Esophagus mucosa (tissue), 1 donor: ENCODE results near the gene JAG1. TPM values are rescaled to one million over a fixed set of nuclear protein-coding genes. Genes with fewer than 3 reads are reported as not detected.

ENCODE experiments used
- ATAC-seq: fragments of 200-7000 bp; cut with Tn5 transposase; one replicate; pipeline ENCODE4 v1.9.1; 2020
- total RNA-seq: library from RNA; stranded (reverse); gene quantifications from one replicate; pipeline ENCODE4 v1.2.4, GENCODE V29; 2023
- donor health status: DM: yes; HTN: yes; CAD: no.

Gene JAG1
- total RNA-seq: 118 TPM

DNA sequence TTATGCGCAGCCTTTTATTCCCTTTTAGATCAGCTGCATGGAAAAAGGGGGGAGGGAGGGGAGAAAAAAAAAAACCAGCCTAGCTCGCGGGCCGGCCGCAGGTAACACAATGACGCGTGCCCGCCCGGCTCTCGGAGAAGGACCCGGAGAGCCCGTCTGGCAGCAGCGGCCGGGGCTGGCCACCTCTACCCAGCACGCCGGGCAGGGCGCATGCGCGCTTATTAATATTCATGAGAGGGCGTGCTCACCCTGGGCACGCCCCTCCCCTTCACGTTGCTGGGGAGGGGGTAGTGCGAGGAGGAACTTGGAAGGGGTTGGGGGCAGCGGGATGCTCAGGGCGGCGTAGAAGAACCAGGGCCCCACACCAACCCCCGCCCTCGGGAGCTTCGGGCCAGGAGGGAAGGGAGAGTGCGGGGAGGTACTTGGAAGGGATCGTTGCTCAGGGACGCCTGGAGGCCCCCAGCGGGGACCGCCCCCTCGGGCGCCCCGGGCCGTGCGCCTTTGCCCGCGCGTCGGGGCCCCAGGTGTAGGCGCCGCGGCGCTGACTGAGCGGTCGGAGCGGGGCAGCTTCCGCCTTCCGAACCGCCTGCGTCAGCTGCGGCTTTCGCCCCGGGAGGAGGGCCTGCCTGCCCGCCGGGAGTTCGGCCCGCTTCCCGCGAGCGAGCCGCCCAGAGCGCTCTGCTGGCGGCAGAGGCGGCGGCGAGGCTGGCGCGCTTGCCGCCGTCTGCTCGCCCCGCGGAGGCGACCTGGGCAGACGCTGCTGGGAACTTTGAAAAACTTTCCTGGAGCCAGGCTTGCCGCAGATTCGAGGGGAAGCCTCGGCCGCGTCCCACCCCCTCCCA is at the start of gene JAG1:
TSS of gene JAG1 (minus strand) at position 158 of the 842 bp plus-strand sequence. CDS start 469 bp downstream, outside the sequence.
- ATAC-seq: peak; percentile 84

DNA sequence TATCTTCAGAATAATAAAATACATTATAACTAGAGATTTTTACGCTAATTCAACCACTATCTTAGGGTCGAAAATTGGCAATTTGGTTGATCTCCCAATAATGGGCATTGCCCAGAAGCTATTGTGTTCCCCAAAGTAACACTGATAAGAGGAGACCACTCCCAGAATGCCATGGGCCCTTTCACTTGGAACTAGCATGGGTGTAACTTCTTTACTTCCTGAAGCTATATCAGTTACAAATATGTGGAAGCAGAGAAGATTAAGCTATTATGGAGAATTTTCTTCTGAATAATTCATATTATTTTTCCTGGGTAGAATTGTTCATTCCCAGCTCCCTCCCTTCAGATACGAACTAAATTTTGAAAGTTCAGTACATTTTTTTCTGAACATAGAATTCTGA is 48.2 kb upstream of the JAG1 start:
- no peak for ATAC-seq

DNA sequence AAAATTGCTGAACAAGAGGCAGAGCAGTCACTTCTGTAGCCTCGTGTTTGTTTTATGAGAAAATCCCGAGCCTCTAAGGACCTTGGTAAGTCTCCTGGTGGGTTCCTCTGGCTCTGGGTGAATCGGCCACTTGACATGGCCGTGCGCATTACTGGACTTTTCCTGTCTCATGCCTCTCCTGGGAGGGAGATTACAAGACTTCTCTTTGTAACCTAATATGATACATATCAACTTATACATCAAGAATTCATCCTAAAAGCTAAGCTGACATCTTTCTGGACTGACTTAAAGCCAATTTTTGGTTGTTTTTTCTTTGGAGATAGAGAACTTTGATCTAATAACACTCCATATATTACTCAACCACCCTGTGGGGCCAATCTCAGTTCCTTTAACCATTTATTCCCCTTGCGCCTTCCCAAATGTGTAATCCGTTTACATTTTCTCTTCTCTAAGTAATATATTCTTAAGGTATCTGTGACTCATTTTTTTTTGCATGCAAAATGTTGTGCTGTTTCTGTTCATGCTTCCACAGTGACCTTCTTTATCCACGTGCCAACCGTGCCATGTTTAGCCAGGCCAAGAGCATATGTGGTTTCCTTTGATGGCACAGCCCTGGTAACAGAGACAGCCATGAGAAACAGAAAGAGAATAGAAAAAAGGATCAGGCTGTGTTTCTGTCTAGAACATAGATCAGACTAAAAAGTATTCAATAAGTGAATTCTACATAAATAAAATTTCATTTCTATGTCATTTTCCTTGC is 47.5 kb upstream of the JAG1 start:
- no peak for ATAC-seq

DNA sequence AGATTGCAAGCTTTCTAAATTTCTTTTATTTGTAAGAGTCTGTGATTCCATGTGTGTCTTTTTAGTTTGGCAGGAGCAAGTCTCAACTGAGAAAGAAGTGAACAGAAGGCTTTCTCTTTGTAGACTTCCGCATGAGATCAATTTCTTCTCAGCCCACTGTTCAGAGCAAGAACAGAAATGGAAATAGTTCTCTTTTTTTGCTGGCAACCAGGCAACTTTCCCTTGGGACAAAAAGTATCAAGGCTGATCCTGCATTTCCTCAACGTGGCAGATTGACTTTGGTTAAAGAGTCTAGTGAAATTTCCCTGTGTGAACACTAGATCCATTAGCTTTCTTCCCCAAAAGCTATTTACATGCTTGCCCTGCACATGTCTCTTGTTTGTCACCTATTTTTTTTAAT is 46.8 kb upstream of the JAG1 start:
- ATAC-seq: no peak

DNA sequence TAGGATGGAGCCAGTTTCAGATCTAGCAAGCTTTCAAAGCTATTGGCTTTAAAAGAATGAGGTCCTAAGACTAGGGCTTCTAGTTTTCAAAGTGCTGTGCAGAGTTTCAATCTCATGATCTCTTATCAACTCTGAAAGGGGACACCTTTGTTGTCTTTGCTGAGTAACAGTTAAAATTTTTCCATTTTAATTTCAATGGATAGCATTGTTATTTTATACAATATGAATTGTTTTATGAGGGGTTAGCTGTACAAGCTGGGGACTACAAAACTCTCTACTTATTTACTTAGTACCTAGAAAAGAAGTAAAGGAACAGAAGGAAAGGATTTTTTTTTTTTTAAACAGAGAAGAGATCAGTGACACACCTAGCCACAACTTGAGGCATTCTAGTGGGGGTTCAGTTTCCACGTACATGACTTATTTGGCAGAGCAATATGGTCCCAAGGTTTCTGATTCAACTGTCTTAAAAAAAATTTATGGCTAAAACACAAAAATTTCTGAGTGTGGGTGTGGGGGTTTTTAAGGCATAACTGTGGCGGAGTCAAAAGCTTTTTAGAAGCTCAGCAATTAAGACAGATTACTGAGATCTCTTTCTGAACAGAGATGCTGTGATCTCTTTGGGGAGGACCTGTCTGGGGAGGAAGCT is 46.1 kb upstream of the JAG1 start:
- ATAC-seq: no peak

DNA sequence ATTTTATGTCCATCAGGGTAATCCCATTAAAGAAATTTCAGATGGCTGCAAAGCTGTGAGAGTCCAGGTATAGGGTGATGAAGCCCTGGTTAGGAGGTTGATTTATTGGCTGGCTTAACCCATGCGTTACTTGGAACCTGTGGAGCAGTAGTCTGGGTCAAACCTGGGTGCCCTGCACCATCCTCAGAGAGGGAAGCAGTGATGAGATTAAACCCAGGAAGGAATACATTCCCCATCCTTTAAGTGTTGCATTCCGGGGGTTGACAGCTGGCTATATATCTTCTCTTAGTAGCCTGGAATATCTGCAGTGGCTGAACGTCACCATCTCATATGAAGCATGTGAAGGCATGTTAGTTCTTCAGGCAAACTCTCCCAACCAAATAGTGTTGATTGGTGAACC is 44.9 kb upstream of the JAG1 start:
- no peak for ATAC-seq

DNA sequence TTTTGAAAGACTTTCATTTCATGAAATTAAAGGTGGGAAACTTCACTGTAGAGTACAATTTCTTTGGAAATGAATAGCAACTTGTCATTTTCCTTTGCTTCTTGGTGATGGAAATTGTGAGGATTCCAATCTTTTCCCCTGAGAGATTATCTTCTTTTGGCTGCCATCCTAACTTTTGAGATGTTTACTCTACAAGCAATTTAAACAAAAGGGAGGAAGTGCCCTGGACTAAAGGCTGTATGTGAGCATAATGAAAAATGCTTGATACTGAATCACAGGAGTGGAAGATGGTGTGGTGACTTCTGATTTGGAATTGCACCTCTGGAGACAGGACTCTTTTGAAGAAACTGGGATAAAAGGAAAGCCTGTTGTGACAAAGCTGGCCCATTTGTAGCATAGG is 43.1 kb upstream of the JAG1 start:
- no peak for ATAC-seq

DNA sequence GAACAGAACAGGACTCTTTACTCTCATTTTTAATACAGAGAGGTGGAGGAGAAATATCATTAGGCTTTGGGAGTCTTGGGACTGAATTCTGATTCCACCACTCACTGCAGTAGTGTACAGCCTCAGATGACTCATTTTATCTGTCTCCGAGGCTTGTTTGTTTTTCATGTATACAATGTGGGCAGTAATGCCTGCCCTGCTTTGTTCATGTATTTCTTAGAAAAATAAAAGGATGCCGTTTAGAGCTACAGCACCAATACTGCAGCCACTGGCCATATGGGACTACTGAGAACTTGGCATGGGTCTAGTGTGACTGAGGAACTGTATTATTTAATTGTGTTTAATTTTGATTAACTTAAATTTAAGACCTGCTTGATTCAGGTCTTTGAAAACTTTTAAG is 41.2 kb upstream of the JAG1 start:
- peak; percentile 68 for ATAC-seq

DNA sequence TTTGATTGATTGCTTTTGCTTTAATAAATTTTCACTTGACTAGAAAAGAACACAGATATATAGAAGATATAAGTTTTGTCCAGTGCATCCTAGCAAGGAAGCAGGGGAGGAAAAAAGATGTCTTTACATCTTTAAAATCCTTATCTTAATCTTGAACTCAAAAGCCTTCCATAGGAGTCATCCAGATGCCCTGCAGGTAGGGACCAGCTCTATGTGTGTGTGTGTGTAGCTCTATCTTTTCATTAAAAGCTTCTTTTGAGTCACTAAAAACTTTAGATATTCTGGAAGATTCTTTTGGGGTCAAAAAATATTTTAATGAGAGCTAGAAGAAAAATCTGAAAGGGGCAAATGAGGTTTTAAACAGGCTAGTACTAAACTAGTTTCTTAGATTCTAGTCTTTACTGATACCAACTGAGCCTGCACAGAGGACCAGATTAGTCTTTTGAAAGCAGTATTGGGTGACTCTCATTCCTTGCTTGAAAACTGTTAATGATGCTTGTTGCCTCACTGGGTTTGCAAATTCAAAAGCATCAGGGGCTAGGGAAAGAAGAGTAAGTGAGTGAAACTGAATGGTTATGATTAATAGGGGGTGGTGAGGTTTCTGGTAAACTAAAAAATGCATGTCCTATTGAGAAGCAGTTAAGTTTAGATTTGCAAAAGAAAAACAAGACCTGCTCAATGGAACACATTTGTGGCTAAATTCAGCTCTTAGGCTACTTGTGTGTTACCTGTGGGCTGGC is 40.6 kb upstream of the JAG1 start:
- no peak for ATAC-seq

DNA sequence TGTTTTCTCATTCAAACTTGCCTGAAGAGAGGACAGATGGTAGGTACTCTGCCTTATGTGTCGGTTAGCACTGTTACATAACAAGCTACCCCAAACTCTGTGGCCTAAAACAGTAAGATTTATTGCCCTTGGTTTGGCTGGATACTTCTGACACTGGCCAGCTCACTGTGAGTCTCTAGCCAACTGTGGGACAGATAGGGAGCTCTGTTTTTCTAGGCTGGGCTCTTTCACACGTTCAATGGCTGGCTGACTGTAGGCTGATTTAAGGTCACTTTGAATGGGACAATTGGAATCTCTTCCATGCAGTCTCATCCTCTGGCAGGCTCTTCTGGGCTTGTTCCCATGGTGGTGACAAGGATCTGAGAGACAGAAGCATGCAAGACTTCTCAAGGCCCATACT is 39.4 kb upstream of the JAG1 start:
- no peak for ATAC-seq

DNA sequence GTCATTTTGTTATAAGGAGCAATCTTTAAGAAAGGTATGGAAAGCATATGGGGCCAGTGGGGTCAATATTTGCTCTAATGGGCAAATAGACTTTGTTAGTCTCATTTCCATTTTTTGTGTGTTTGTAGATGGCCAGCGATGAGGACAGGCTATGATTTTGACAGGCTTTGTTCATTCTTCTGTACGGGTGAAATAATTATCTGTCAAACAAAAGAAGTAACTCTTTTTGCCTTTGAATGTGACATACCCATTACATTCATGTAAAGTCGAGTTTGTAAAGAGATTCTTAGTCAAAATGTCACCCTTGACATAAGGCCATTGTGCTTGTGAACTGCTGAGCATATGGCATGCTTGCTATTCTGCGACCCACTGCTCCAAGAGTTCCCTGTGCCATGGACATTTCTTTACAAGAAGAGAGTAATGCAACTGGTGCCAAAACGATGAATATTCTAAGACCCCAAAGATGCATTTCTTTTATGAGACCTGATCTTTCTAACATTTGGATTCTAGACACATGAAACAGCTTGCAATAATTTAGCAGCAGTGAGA is 38.2 kb upstream of the JAG1 start:
- ATAC-seq: no peak

DNA sequence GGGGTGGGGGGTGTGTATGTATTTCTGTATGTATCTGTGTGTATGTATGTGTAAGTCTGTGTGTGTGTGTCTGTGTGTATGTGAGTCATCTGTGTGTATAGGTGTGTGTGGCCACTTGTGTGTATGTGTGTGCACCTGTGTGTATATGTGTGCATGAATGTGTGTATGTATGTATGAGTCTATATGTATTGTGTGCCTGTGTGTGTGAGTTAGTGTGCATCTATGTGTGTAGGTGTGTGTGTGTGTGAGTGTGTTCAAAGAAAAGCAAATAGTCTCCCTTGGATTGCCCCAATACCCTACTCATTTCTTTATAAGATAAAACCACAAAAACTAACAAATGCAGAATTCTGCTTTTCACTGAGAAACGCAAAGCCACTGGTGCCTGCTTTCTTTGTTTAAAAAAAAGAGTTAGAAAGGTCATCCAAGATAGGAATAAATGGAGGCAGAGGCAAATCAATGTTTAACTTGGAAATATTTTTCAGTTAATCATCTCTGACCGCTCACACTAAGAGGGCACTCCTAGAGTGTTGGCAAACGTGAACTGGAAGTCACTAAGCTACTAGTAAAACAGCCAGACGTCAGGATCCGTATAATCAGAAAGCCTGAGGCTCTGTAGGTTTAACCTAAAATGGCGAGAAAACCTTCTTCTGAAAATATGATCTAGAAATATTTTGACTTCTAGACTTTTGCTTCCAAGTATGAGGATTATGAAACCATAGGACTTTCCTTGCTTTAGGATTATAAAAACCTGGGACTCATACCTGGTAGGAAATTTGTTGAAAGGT is 37.4 kb upstream of the JAG1 start:
- no peak for ATAC-seq

DNA sequence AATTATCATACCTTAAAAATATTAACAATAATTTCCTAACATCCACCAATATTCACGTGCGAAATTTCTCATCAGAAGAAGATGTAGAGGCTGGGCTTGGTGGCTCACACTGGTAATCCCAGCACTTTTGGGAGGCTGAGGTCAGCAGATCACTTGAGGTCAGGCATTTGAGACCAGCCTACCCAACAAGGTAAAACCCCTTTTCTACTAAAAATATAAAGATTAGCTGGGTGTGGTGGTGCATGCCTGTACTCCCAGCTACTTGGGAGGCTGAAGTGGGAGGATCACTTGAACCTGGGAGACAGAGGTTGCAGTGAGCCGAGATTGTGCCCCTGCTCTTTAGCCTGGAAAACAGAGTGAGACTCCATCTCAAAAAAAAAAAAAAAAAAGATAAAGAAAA is 36.1 kb upstream of the JAG1 start:
- no peak for ATAC-seq

DNA sequence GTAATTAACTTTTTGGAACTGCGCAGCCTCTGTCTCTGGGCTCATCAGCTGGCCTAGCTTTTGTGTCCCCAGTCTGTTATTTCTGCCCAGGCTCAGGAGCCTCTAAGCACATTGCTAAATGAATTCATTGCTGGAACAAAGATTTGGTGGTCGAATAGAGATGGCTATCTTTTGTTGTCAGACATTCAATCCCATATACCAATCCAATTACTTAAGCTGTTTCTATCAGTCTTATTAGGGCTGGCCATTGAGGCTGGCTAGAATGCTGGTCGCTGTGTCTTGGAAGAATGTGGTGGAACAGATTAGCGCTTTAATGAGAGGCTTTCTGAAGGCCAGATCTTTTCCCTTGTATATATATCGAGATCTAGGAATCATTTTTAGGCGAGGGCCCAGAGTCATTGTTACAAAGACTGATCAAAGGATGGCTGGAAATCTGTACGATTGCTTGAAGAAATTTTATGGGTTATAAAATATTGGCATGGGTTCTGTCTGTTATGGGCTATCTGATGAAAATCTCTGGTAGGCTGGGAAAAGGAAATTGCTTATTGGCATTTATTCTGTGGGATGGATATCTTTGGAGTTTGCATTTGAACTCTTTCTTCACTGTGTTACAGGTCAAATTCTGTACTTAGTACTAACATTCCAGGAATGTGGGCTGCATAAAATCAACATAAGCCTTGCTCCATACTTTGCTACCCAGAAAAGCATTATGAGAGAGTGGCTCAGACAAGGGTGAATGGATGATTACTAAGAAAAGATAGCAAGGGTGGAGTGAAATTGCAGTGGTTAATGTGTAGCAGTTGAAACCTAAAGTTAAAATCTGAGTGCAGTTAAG is 34.8 kb upstream of the JAG1 start:
- ATAC-seq: no peak

DNA sequence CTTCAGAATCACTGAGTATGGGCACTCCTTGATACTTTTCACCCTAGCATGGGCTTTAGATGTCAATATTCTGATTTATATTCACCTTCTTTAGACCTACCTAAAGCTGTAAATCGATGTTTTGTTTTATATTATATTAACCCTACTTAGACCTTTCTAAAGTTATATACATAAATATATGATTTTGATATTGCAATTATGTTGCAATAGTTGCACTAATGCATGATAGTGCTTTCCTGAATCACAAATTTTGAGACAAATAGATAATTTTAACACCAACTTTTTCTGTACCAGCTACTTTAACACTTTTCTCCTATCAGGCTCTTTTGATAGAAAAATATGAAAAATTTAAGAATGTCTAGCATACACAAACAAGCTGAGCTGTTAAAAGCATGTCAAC is 34.0 kb upstream of the JAG1 start:
- no peak for ATAC-seq

DNA sequence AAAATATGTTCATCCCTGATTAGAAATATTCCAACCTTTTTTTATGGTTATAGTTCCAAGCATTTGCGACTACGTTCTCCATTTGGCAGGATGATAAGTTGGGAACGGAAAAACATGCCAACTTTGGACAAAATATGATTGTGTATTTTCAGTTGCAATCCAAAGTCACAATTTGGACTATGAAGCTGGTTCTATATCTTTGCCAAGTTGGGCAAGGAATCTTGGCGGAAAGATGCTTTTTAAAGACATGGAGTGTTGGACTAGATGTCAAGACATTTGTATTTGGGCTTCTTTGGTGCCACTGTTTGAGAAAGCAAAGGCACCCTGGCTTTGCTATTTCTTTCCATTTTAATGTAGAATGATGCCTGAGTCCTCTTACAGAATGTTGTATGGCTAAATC is 33.3 kb upstream of the JAG1 start:
- ATAC-seq: no peak

DNA sequence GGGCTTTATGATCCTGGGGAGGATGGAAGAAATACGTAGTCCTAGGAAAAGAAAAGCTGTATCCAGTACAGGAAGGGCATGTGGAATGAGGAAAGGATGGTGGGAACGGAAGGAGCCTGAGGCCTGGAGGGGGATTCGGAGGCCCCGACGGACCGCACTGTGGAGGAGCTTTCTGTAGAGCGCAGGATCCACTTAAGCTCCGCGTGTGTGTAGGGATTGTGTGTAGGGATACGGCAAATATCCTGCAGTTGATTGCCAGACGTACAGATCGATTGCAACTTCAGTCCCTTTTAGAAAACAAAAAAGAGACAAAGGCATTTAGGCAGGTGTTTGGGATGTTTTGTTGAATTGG is 32.6 kb upstream of the JAG1 start:
- ATAC-seq: no peak

DNA sequence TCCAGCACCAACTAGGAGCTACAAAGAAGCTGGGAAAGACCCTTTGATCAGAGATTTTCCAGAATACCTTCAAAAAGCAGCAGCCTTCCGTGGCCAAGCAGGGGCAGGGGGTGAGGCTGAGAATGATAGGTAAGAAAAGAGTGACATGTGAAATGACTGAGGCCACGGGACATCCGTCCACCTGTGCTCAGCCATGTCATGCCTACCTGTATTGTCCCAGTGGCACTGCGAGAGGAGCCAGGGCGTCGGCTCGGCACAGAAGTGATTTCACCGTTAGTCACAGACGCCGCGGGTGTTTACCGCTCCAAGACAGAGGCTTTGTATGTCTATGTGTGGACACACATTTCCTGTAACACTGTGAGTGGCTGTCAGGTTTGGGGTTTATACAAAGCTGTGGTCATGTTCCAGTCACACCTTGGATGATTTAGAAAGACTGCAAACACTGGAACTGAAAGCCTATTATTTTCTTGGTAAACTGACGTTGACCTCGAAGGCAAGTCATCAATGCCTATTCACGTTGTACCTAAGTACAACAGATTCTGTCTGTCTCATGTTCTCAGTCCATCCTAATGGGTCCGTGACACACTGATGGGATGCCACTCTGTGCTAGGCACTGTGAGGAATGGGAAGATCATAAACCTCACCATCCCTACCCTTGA is 32.1 kb upstream of the JAG1 start:
- peak; percentile 100 for ATAC-seq

DNA sequence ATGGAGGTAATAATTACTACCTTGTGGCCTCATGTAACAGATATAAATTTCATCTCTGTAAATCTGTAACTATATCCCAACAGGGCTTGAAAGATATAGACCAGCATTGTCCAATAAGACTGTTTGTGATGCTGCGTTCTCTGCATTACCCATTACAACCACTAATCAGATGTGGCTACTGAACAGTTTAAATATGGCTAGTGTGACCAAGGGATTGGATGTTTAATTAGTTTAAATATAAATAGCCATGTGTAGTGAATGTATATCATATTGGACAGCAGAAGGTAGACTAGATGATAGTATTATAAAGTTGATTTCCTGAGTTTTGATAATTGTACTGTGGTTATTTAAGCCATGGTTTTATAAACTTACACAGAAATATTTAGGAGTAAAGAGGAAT is 27.8 kb upstream of the JAG1 start:
- no peak for ATAC-seq

DNA sequence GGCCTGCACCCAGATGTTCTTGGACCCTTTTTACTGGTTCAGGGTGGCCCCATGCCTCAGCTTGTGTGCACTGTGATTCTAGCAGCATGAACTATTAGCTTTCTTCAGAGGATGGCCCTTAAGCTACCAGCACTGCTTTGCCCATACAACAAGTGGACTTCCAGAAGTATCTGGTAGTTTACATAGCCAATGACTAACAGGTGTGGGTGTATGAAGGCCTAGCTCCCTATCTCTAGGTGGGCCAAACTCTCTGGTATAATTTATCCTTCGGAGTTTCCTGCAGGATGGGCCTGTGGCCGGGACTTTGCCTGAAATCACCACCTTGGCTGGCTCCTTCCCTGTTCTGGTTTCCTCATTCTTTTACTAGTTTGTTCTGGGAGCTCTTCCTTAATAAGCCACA is 26.1 kb upstream of the JAG1 start:
- no peak for ATAC-seq
